Body of pancreas (tissue), 4 donors: ENCODE measurements around the gene TSKS. TPM values are rescaled to one million over a fixed set of nuclear protein-coding genes. Genes with fewer than 3 reads are reported as not detected.

Experiments used
- ATAC-seq: fragments of 150-250 bp; one replicate; pipeline ENCODE4 v1.9.1; 2016
- DNase-seq, 4 donors: peaks; one replicate each; pipeline ENCODE4 v3.0.0-alpha.2; 2019
- H3K27ac ChIP-seq, 4 donors: fragments of 200-600 bp; sonication (generic); 1 replicate in 3 of 4; 2 replicates in 1 of 4; pipeline versions ENCODE4 v1.5.1 to v1.6.1; 2016 to 2019; ENCODE audit warnings: mild to moderate bottlenecking in 1 of 4, mixed read lengths in 1 of 4, moderate library complexity in 1 of 4
- H3K27me3 ChIP-seq, 2 donors: fragments of 200-600 bp; sonication (generic); one replicate each; pipeline ENCODE4 v1.6.0; 2016; ENCODE audit warnings: mild to moderate bottlenecking in 1 of 2
- H3K36me3 ChIP-seq, 2 donors: fragments of 200-600 bp; sonication (generic); replicated peaks in 1 of 2; 2 replicates each; pipeline ENCODE4 v1.5.1; 2016; ENCODE audit warnings: low read depth in 2 of 2; ENCODE audit not compliant: insufficient read depth in 1 of 2
- H3K4me1 ChIP-seq: fragments of 200-600 bp; sonication (generic); one replicate; pipeline ENCODE4 v1.6.0; 2016
- H3K4me3 ChIP-seq, 2 donors: fragments of 200-600 bp; sonication (generic); 1 replicate in 1 of 2; 2 replicates in 1 of 2; pipeline ENCODE4 v1.5.1; 2016 to 2019
- H3K9me3 ChIP-seq, 3 donors: fragments of 200-600 bp; sonication (generic); 1 replicate in 2 of 3; 2 replicates in 1 of 3; pipeline ENCODE4 v1.5.1; 2016
- POLR2A ChIP-seq, 3 donors: fragments of 450-650 bp; IDR thresholded peaks; one replicate each; pipeline ENCODE4 v1.6.1; 2016; ENCODE audit warnings: antibody characterized with exemption in 3 of 3, mild to moderate bottlenecking in 2 of 3
- WGBS, 2 donors: methylation state at CpG; one replicate each; pipeline ENCODE4 v1.1.5; 2017; 5-methylcytosine and 5-hydroxymethylcytosine counted together
- intact Hi-C: fragments of 100-400 bp; cut with DNase I; formaldehyde crosslinking; loops from one replicate; pipeline ENCODE4 v1.15.1; 2023
- total RNA-seq, 2 donors: library from RNA; depleted of rRNA; stranded (reverse); fragments of >200 nt; gene quantifications; one replicate each; pipeline ENCODE4 v1.1.0, GENCODE V29; 2016
- TF ChIP-seq, protein P1 (sequence below), 7 experiments: fragments of 450-650 bp in 4 of 7; fragments of 200-600 bp in 3 of 7; sonication (generic) in 3 of 7; IDR thresholded peaks; one replicate each; pipeline ENCODE4 v1.5.1; 2016 to 2019; ENCODE audit warnings: antibody characterized with exemption in 7 of 7

The TSKS gene
- total RNA-seq, 2 donors from 2014 or later: 0.52 TPM; not detected in 1

GRCh38 chr19:49755956-49756355, 7.2 kb downstream of the TSKS start:
- H3K4me1 ChIP-seq: no peaks in the 10 kb centered on the region
- no peak for DNase-seq
- WGBS, 2 donors: 85 to 91% methylated on average over 3 of the region's 3 CpGs
- H3K27ac ChIP-seq: no peak overlapping the region
- H3K4me3 ChIP-seq: no peak overlapping the region
- H3K27me3 ChIP-seq: no peaks in the 10 kb centered on the region
- H3K9me3 ChIP-seq: no peaks in the 10 kb centered on the region
- no peak for ATAC-seq
- TF ChIP-seq, protein P1, sequence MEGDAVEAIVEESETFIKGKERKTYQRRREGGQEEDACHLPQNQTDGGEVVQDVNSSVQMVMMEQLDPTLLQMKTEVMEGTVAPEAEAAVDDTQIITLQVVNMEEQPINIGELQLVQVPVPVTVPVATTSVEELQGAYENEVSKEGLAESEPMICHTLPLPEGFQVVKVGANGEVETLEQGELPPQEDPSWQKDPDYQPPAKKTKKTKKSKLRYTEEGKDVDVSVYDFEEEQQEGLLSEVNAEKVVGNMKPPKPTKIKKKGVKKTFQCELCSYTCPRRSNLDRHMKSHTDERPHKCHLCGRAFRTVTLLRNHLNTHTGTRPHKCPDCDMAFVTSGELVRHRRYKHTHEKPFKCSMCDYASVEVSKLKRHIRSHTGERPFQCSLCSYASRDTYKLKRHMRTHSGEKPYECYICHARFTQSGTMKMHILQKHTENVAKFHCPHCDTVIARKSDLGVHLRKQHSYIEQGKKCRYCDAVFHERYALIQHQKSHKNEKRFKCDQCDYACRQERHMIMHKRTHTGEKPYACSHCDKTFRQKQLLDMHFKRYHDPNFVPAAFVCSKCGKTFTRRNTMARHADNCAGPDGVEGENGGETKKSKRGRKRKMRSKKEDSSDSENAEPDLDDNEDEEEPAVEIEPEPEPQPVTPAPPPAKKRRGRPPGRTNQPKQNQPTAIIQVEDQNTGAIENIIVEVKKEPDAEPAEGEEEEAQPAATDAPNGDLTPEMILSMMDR (IDR thresholded peaks at IDR 0.05): no peak
- no peak for TF ChIP-seq POLR2A (IDR thresholded peaks at IDR 0.05)
- intact Hi-C loops: no loop called here
- H3K36me3 ChIP-seq: no peaks in the 10 kb centered on the region

DNA sequence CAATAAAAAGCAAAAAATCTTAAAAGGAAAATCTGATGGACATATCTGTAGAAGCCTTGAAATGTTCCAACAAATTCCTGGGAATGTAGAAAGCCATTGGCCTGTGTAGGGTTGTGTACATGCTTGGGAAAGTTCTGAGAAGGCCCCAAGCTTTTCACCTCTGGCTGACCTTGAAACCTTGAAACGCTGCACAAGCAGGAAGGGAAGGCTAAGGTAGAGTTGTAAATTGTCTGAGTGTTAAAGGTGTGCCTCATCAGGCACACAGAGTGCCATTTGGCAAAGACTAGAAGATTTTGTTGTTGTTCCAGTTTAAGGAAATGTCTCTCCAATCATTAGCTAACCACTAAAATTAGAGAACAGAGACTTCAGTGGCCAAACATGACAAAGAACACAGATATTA, 10.4 kb downstream of the TSKS start:
- Histone ChIP-seq H3K27me3 (no peaks in the 10 kb centered on the region), H3K27ac (no peak overlapping the region), H3K4me3 (no peak overlapping the region), H3K9me3 (no peaks in the 10 kb centered on the region), H3K4me1 (no peaks in the 10 kb centered on the region), H3K36me3 (no peaks in the 10 kb centered on the region)
- ATAC-seq (no peak), DNase-seq (no peak)
- no peak for TF ChIP-seq POLR2A (IDR thresholded peaks at IDR 0.05)
- TF ChIP-seq, protein P1 (IDR thresholded peaks at IDR 0.05): no peak
- 36 to 50% methylated on average over 1 of the region's 1 CpG for WGBS, 2 donors
- intact Hi-C loops: no loop called here

- ATAC-seq (no peak), DNase-seq (no peak)
- no peaks in the 10 kb centered on the region for H3K9me3 ChIP-seq
- no peak overlapping the region for H3K4me3 ChIP-seq
- no peak for TF ChIP-seq POLR2A (IDR thresholded peaks at IDR 0.05)
- TF ChIP-seq, protein P1 (IDR thresholded peaks at IDR 0.05): no peak
- no peaks in the 10 kb centered on the region for H3K4me1 ChIP-seq
- no peaks in the 10 kb centered on the region for H3K36me3 ChIP-seq
- 44 to 79% methylated on average over 1 of the region's 1 CpG for WGBS, 2 donors
- no peaks in the 10 kb centered on the region for H3K27me3 ChIP-seq
- no peak overlapping the region for H3K27ac ChIP-seq
- intact Hi-C loops: no loop called here
Measured at GRCh38 chr19:49749771-49750170, 13.3 kb downstream of the TSKS start.

DNA sequence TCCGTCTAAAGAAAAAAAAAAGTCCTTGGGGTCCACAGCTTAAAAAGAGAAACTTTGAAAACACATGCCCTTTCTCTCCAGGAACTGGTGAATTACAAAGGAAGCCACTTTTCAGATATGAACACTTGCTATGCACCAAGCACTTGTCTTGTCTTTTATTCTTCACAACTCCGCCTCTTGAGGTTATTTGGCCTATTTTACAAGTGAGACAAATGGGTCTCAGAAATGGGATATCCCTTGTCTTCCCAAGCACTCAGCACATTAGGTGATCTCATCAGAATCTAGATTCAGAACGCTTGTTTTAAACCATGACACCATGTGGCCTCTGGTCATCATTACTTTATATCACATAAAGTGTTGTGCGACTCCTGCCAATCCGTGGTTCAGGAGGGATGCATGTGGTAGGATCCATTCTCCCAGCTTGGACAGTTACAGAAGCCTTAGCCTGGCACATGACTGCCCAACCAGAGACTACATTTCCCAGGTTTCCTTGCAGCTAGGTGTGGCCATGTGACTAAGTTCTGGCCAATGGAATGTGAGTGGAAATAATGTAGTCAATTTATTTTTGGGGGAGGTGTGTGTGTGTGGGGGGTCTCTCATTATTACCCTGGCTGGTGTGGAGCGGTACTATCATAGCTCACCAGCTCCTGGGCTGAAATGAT, 13.9 kb downstream of the TSKS start:
- TF ChIP-seq POLR2A (IDR thresholded peaks at IDR 0.05): no peak
- TF ChIP-seq, protein P1 (IDR thresholded peaks at IDR 0.05): no peak
- Histone ChIP-seq H3K27me3 (no peaks in the 10 kb centered on the region), H3K36me3 (no peaks in the 10 kb centered on the region), H3K4me3 (no peak overlapping the region), H3K9me3 (no peaks in the 10 kb centered on the region), H3K4me1 (no peaks in the 10 kb centered on the region), H3K27ac (no peak overlapping the region)
- ATAC-seq (no peak), DNase-seq (no peak)
- intact Hi-C loops: no loop called here
- 71 to 82% methylated on average over 5 to 6 of the region's 6 CpGs for WGBS, 2 donors
